Naive thymus-derived CD8-positive, alpha-beta T cell (primary cell): ENCODE measurements around the gene LLCFC1. TPM values are rescaled to one million over a fixed set of nuclear protein-coding genes. Genes with fewer than 3 reads are reported as not detected.

Source experiments
- ATAC-seq, 2 donors: fragments of 150-1000 bp; cut with Tn5 transposase in 1 of 2; sonication (Bioruptor Pico), chemical (Tn5 transposase) in 1 of 2; 1 replicate in 1 of 2; 2 replicates in 1 of 2; pipeline ENCODE4 v1.10.0; 2021; ENCODE audit warnings: mild to moderate bottlenecking in 2 of 2, moderate library complexity in 2 of 2
- POLR2A ChIA-PET: fragments of 350-600 bp; sonication (Branson Sonifier 250); formaldehyde crosslinking; loops from one replicate; lab custom pipeline; 2021; ENCODE audit warnings: antibody characterized with exemption; lab: Charles Lee
- DNase-seq, 10 donors: peaks; one replicate each; pipeline versions ENCODE4 v3.0.0 to v3.0.0-alpha.2; 2020 to 2022
- H3K27ac Mint-ChIP-seq, 10 donors: one replicate each; pipeline ENCODE4 v1.8.0; 2020 to 2022; ENCODE audit warnings: mild to moderate bottlenecking in 10 of 10, mixed read lengths in 10 of 10, moderate library complexity in 4 of 10, inconsistent platforms in 1 of 10
- H3K27me3 Mint-ChIP-seq, 5 donors: one replicate each; pipeline ENCODE4 v1.8.0; 2021 to 2022; ENCODE audit warnings: mixed read lengths in 5 of 5
- H3K36me3 Mint-ChIP-seq, 3 donors: one replicate each; pipeline ENCODE4 v1.8.0; 2020 to 2022; ENCODE audit warnings: mixed read lengths in 3 of 3, mild to moderate bottlenecking in 2 of 3, inconsistent platforms in 1 of 3
- H3K4me1 Mint-ChIP-seq, 4 donors: one replicate each; pipeline ENCODE4 v1.8.0; 2021 to 2022; ENCODE audit warnings: mixed read lengths in 4 of 4
- H3K4me3 Mint-ChIP-seq, 10 donors: one replicate each; pipeline ENCODE4 v1.8.0; 2020 to 2022; ENCODE audit warnings: mild to moderate bottlenecking in 10 of 10, mixed read lengths in 10 of 10, moderate library complexity in 6 of 10, inconsistent platforms in 1 of 10
- H3K9me3 Mint-ChIP-seq, 9 donors: one replicate each; pipeline ENCODE4 v1.8.0; 2020 to 2022; ENCODE audit warnings: mixed read lengths in 9 of 9, mild to moderate bottlenecking in 3 of 9, inconsistent platforms in 1 of 9, moderate library complexity in 1 of 9
- polyA plus RNA-seq, 3 donors: library from polyadenylated mRNA; unstranded; fragments of 300-500 nt; fragmentation: Illumina TruSeq; gene quantifications; one replicate each; pipeline ENCODE4 v1.2.3, GENCODE V29; 2021
- total RNA-seq, 8 experiments: library from RNA in 2 of 8; stranded (reverse) in 2 of 8; gene quantifications; one replicate each; pipeline ENCODE4 v1.2.3 and lab custom pipeline; 2021 to 2026

The LLCFC1 gene
- total and polyA plus RNA-seq, 5 experiments from 2014 or later: not detected

GRCh38 chr7:142983825-142984224 lies 44.5 kb downstream of the LLCFC1 start:
- Mint-ChIP-seq H3K9me3 (peaks cover 2 to 35% (median 13%) of the 10 kb centered on the region in 9 donors), H3K36me3 (peaks cover 0 to 12% (median 3%) of the 10 kb centered on the region in 3 donors)
- POLR2A ChIA-PET: no interaction called here

GRCh38 chr7:142984297-142984696 lies 45.0 kb downstream of the LLCFC1 start:
- no peak for DNase-seq
- POLR2A ChIA-PET: no interaction called here
- no peak overlapping the region for H3K4me3 Mint-ChIP-seq
- peaks cover 0 to 12% (median 3%) of the 10 kb centered on the region in 3 donors for H3K36me3 Mint-ChIP-seq
- H3K9me3 Mint-ChIP-seq: peaks cover 2 to 31% (median 13%) of the 10 kb centered on the region in 9 donors
- H3K27me3 Mint-ChIP-seq: peaks cover 2 to 26% (median 10%) of the 10 kb centered on the region in 5 donors
- H3K4me1 Mint-ChIP-seq: no peaks in the 10 kb centered on the region
- H3K27ac Mint-ChIP-seq: no peak overlapping the region
- ATAC-seq: no peak

More at GRCh38 chr7:142983825-142984224, 44.5 kb downstream of the LLCFC1 start:
- ATAC-seq: no peak
- DNase-seq: no peak
- H3K27me3 Mint-ChIP-seq: peaks cover 2 to 26% (median 11%) of the 10 kb centered on the region in 5 donors
- no peak overlapping the region for H3K4me3 Mint-ChIP-seq
- no peaks in the 10 kb centered on the region for H3K4me1 Mint-ChIP-seq
- no peak overlapping the region for H3K27ac Mint-ChIP-seq

Other genes with a start within 250 kb of the LLCFC1 start
- gene PRSS1, start 190.0 kb upstream of the LLCFC1 start, total RNA-seq: not detected
- gene PRSS1, start 190.0 kb upstream of the LLCFC1 start, polyA plus RNA-seq: not detected
- gene PRSS2, start 168.5 kb upstream of the LLCFC1 start, total RNA-seq: not detected
- gene PRSS2, start 168.5 kb upstream of the LLCFC1 start, polyA plus RNA-seq: not detected
- gene EPHB6, start 84.4 kb upstream of the LLCFC1 start, total RNA-seq: 10 to 100 TPM; 48.6 to 57.4 TPM
- gene EPHB6, start 84.4 kb upstream of the LLCFC1 start, polyA plus RNA-seq: 10 to 100 TPM; 10.2 to 23.3 (median 10.2) TPM
- gene TRPV6, start 53.7 kb upstream of the LLCFC1 start, total RNA-seq: not detected
- gene TRPV6, start 53.7 kb upstream of the LLCFC1 start, polyA plus RNA-seq: under 1 TPM in 1 of 3 donors, not detected in 2; 0.08 TPM
- under 1 TPM in 1 of 2 experiments, not detected in 1; 0.30 TPM for gene TRPV5, start 5.7 kb upstream of the LLCFC1 start, total RNA-seq
- not detected for gene TRPV5, start 5.7 kb upstream of the LLCFC1 start, polyA plus RNA-seq
- under 1 TPM; 0.47 to 0.70 TPM for gene KEL, start 22.9 kb downstream of the LLCFC1 start, total RNA-seq
- gene KEL, start 22.9 kb downstream of the LLCFC1 start, polyA plus RNA-seq: not detected
- gene OR9A2, start 87.6 kb downstream of the LLCFC1 start, total RNA-seq: under 1 TPM in 1 of 2 experiments, not detected in 1; 0.38 TPM
- gene OR9A2, start 87.6 kb downstream of the LLCFC1 start, polyA plus RNA-seq: not detected
- not detected for gene OR6V1, start 112.9 kb downstream of the LLCFC1 start, total RNA-seq
- gene OR6V1, start 112.9 kb downstream of the LLCFC1 start, polyA plus RNA-seq: not detected
- not detected for gene PIP, start 192.6 kb downstream of the LLCFC1 start, total RNA-seq
- not detected for gene PIP, start 192.6 kb downstream of the LLCFC1 start, polyA plus RNA-seq
- not detected for gene TAS2R39, start 243.9 kb downstream of the LLCFC1 start, total RNA-seq
- gene TAS2R39, start 243.9 kb downstream of the LLCFC1 start, polyA plus RNA-seq: not detected